KMS-11 (cell line): Measurements from ENCODE around the gene UBE2L5.

Source experiments
- H2AFZ ChIP-seq: fragments of 200-600 bp; sonication (generic); 2 replicates; pipeline ENCODE4 v1.6.1; 2016; ENCODE audit warnings: antibody characterized with exemption, mixed run types, low read depth
- H3K27ac ChIP-seq: fragments of 200-600 bp; sonication (generic); 2 replicates; pipeline ENCODE4 v1.6.1; 2016; ENCODE audit warnings: mild to moderate bottlenecking, mixed run types
- H3K27me3 ChIP-seq: fragments of 200-600 bp; sonication (generic); 2 replicates; pipeline ENCODE4 v1.6.1; 2017; ENCODE audit warnings: mild to moderate bottlenecking, low read depth, mixed run types, moderate library complexity; ENCODE audit not compliant: insufficient read depth
- H3K36me3 ChIP-seq: fragments of 200-600 bp; sonication (generic); 2 replicates; pipeline ENCODE4 v1.6.1; 2017; ENCODE audit warnings: mild to moderate bottlenecking, mixed run types; ENCODE audit not compliant: insufficient read depth
- H3K4me1 ChIP-seq: fragments of 200-600 bp; sonication (generic); 2 replicates; pipeline ENCODE4 v1.6.1; 2016; ENCODE audit warnings: mild to moderate bottlenecking, low read depth, mixed run types; ENCODE audit not compliant: poor library complexity, severe bottlenecking
- H3K4me2 ChIP-seq: fragments of 200-600 bp; sonication (generic); 2 replicates; pipeline ENCODE4 v1.7.0; 2016; ENCODE audit warnings: mild to moderate bottlenecking, mixed run types
- H3K4me3 ChIP-seq: fragments of 200-600 bp; sonication (generic); IDR thresholded peaks from 2 replicates; pipeline ENCODE4 v1.6.1; 2017; ENCODE audit warnings: low read depth, low read length, mixed read lengths; ENCODE audit not compliant: insufficient read depth
- H3K79me2 ChIP-seq: fragments of 200-600 bp; sonication (generic); 2 replicates; pipeline ENCODE4 v1.6.1; 2016; ENCODE audit warnings: low read depth, mixed run types; ENCODE audit not compliant: insufficient read depth
- H3K9ac ChIP-seq: fragments of 200-600 bp; sonication (generic); 2 replicates; pipeline ENCODE4 v1.6.1; 2016; ENCODE audit warnings: mild to moderate bottlenecking, mixed run types
- H4K20me1 ChIP-seq: fragments of 200-600 bp; sonication (generic); 2 replicates; pipeline ENCODE4 v1.6.1; 2016; ENCODE audit warnings: mild to moderate bottlenecking, mixed run types; ENCODE audit not compliant: insufficient read depth
- TF ChIP-seq, protein P1 (sequence below): fragments of 200-600 bp; sonication (generic); conservative IDR thresholded peaks from 2 replicates; pipeline ENCODE4 v1.6.1; 2017; ENCODE audit warnings: low read depth, mild to moderate bottlenecking, antibody characterized with exemption, low read length, moderate library complexity, mixed read lengths

UBE2L5 gene

GRCh38 chr13:30388406-30389283 is 33.6 kb upstream of the UBE2L5 start:
- H3K27me3 ChIP-seq = no peaks in the 10 kb centered on the region
- H3K4me2 ChIP-seq = no peak overlapping the region
- H2AFZ ChIP-seq = no peak overlapping the region
- H4K20me1 ChIP-seq = no peaks in the 10 kb centered on the region
- H3K27ac ChIP-seq = no peak overlapping the region
- no peaks in the 10 kb centered on the region for H3K79me2 ChIP-seq
- no peak overlapping the region for H3K4me3 ChIP-seq
- no peaks in the 10 kb centered on the region for H3K36me3 ChIP-seq
- TF ChIP-seq, protein P1, sequence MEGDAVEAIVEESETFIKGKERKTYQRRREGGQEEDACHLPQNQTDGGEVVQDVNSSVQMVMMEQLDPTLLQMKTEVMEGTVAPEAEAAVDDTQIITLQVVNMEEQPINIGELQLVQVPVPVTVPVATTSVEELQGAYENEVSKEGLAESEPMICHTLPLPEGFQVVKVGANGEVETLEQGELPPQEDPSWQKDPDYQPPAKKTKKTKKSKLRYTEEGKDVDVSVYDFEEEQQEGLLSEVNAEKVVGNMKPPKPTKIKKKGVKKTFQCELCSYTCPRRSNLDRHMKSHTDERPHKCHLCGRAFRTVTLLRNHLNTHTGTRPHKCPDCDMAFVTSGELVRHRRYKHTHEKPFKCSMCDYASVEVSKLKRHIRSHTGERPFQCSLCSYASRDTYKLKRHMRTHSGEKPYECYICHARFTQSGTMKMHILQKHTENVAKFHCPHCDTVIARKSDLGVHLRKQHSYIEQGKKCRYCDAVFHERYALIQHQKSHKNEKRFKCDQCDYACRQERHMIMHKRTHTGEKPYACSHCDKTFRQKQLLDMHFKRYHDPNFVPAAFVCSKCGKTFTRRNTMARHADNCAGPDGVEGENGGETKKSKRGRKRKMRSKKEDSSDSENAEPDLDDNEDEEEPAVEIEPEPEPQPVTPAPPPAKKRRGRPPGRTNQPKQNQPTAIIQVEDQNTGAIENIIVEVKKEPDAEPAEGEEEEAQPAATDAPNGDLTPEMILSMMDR = no peak
- no peaks in the 10 kb centered on the region for H3K4me1 ChIP-seq
- H3K9ac ChIP-seq = no peak overlapping the region

DNA sequence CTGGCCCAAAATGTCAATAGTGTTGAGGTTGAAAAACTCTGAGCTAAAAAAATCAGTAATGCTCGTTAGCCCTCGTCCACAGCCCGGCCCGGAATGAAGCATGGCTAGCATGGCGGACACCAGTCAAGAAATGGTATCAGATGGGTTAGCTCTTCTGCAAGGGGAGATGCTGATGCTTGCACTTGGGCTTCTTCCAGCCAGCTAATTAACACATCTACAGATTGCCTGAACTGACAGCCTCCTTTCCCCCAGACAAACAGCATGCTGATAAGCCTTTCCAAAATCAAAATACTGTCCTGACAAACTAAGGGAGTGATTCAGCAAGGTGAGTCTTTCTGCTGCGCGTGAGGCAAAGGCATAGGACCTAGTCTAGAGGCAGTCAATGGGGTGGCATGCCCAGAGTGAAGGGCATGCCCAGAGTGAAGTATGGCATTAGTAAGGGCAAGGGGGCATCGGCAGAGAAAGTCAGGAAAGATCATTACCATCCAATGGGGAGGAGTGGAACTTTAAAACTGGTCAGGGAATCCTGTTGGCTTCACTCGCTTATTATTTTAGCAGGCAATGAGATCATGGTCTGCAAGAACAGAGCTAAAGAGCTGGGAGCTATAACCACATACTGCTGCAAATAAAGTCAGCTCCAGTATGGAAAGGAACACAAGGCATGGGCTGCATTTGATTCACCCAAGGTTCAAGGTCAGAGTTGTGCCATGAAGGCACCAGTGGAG is 30.2 kb upstream of the UBE2L5 start:
- no peak overlapping the region for H3K9ac ChIP-seq
- H3K27me3 ChIP-seq = no peaks in the 10 kb centered on the region
- TF ChIP-seq, protein P1 = no peak
- no peaks in the 10 kb centered on the region for H4K20me1 ChIP-seq
- peaks cover 14% of the 10 kb centered on the region for H3K4me1 ChIP-seq
- no peaks in the 10 kb centered on the region for H3K36me3 ChIP-seq
- no peak overlapping the region for H3K27ac ChIP-seq
- H3K79me2 ChIP-seq = no peaks in the 10 kb centered on the region
- H2AFZ ChIP-seq = no peak overlapping the region
- H3K4me2 ChIP-seq = no peak overlapping the region
- H3K4me3 ChIP-seq = no peak overlapping the region

DNA sequence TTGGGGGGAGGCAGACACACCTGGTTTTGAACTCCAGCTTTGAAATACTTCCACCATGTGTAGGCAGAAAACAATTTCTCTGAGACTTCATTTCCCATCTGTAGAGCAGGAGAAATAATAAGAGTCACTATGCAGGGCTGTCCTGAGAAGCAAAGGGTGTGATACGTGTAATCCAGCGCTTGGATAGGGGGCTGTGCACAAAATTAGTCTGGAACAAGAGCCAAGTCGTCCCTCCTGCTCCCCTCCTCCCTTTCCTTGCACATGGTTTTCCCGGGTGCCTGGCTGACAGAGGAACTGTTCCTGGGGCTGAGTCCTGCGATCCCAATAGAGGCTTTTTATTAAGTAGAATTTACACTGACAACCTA is 29.6 kb upstream of the UBE2L5 start:
- H4K20me1 ChIP-seq = no peaks in the 10 kb centered on the region
- H3K27me3 ChIP-seq = no peaks in the 10 kb centered on the region
- H3K4me2 ChIP-seq = no peak overlapping the region
- H2AFZ ChIP-seq = no peak overlapping the region
- H3K4me1 ChIP-seq = peaks cover 14% of the 10 kb centered on the region
- no peaks in the 10 kb centered on the region for H3K79me2 ChIP-seq
- H3K4me3 ChIP-seq = no peak overlapping the region
- H3K9ac ChIP-seq = no peak overlapping the region
- no peak overlapping the region for H3K27ac ChIP-seq
- TF ChIP-seq, protein P1 = no peak
- H3K36me3 ChIP-seq = no peaks in the 10 kb centered on the region

DNA sequence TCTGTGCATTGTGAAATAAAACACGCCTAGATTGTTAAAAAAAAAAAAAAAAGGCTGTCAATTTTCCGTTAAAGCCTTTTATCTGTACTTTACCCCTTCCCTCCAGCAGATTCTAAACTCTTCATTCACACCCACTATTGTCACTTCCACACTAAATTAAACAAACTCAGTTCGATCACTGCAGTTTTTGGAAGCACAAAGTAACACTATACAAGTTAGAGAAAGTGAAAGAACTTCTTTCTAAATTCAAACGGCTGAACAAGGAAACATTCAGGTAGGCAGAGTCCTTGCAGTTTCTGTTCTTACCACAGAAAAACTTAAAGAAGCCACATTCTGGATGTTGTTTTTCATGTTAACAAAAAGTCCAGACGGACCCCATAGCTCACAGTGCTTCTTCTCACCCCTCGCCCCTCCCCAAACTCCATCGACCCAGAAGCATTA is 27.5 kb upstream of the UBE2L5 start:
- H2AFZ ChIP-seq = peak overlapping the region; percentile 58
- no peaks in the 10 kb centered on the region for H3K27me3 ChIP-seq
- no peak overlapping the region for H3K4me3 ChIP-seq
- peak overlapping the region; percentile 63 for H3K4me2 ChIP-seq
- H3K4me1 ChIP-seq = peaks cover 14% of the 10 kb centered on the region
- H4K20me1 ChIP-seq = no peaks in the 10 kb centered on the region
- H3K9ac ChIP-seq = peak overlapping the region; percentile 75
- H3K27ac ChIP-seq = peak overlapping the region; percentile 72
- no peaks in the 10 kb centered on the region for H3K79me2 ChIP-seq
- H3K36me3 ChIP-seq = no peaks in the 10 kb centered on the region
- TF ChIP-seq, protein P1 = no peak
